22Rv1 (cell line): Measurements from ENCODE around the gene VENTX.

Experiments used
- CTCF ChIP-seq: fragments of 450-650 bp; IDR thresholded peaks from 2 replicates; pipeline ENCODE4 v1.5.1; 2017; ENCODE audit warnings: mild to moderate bottlenecking
- ZFX ChIP-seq: fragments of 450-650 bp; IDR thresholded peaks from 2 replicates; pipeline ENCODE4 v1.6.1; 2017; ENCODE audit warnings: antibody characterized with exemption, borderline replicate concordance

GRCh38 chr10:133199992-133200611, 37.6 kb upstream of the VENTX start:
- TF ChIP-seq CTCF (no peak), ZFX (no peak)
